Upper lobe of left lung (tissue), 4 donors: ENCODE results near the gene SF3A1.

Experiments
- CTCF ChIP-seq, 6 experiments: fragments of 450-650 bp in 4 of 6; fragments of 200-600 bp in 2 of 6; sonication (generic) in 2 of 6; IDR thresholded peaks; one replicate each; pipeline ENCODE4 v1.5.1; 2016 to 2019; ENCODE audit warnings: antibody characterized with exemption in 6 of 6
- EP300 ChIP-seq, 4 donors: sonication (generic); formaldehyde crosslinking; IDR thresholded peaks; one replicate each; pipeline ENCODE4 v1.5.1; 2017; ENCODE audit warnings: antibody characterized with exemption in 4 of 4, control low read depth in 2 of 4
- POLR2A ChIP-seq, 4 donors: fragments of 450-650 bp; IDR thresholded peaks; one replicate each; pipeline ENCODE4 v1.5.1; 2016 to 2017; ENCODE audit warnings: antibody characterized with exemption in 4 of 4, mild to moderate bottlenecking in 2 of 4
- POLR2AphosphoS5 ChIP-seq, 2 donors: sonication (generic); formaldehyde crosslinking; IDR thresholded peaks; one replicate each; pipeline ENCODE4 v1.5.1; 2017; ENCODE audit warnings: antibody characterized with exemption in 2 of 2

GRCh38 chr22:30351226-30351625 lies 5.5 kb downstream of the SF3A1 start:
- no peak for TF ChIP-seq CTCF (IDR thresholded peaks at IDR 0.05)
- TF ChIP-seq POLR2A (IDR thresholded peaks at IDR 0.05): no peak
- no peak for TF ChIP-seq POLR2AphosphoS5 (IDR thresholded peaks at IDR 0.05)
- no peak for TF ChIP-seq EP300 (IDR thresholded peaks at IDR 0.05)
